Urinary bladder (tissue), 4 donors: Measurements from ENCODE around the gene IQGAP1. TPM values are rescaled to one million over a fixed set of nuclear protein-coding genes. Genes with fewer than 3 reads are reported as not detected.

ENCODE experiments used
- DNase-seq: peaks from one replicate; pipeline ENCODE4 v3.0.0-alpha.2; 2015; ENCODE audit errors: extremely low spot score
- H3K27ac ChIP-seq: one replicate; pipeline ENCODE4 v1.5.1; 2013; ENCODE audit warnings: low read depth, mild to moderate bottlenecking, moderate library complexity
- H3K36me3 ChIP-seq: one replicate; pipeline ENCODE4 v1.6.1; 2013; ENCODE audit warnings: mild to moderate bottlenecking, moderate library complexity; ENCODE audit not compliant: insufficient read depth
- H3K4me1 ChIP-seq: one replicate; pipeline ENCODE4 v1.6.1; 2013; ENCODE audit warnings: mild to moderate bottlenecking, moderate library complexity; ENCODE audit not compliant: insufficient read depth
- H3K4me3 ChIP-seq: one replicate; pipeline ENCODE4 v1.5.1; 2013; ENCODE audit warnings: low read depth, low read length
- WGBS: extraction: QIAGEN DNeasy Blood & Tissue Kit; methylation state at CpG from one replicate; pipeline ENCODE4 v1.1.7; 2013; 5-methylcytosine and 5-hydroxymethylcytosine counted together
- polyA plus RNA-seq: library from polyadenylated mRNA; stranded (reverse); fragments of 200-250 nt; gene quantifications from one replicate; pipeline ENCODE4 v1.2.3, GENCODE V29; 2013
- total RNA-seq: library from RNA; depleted of rRNA; stranded (reverse); fragments of >200 nt; gene quantifications from one replicate; pipeline ENCODE4 v1.2.3, GENCODE V29; 2014
- donor health status: healthy with polysubstance abuse.
- donor health status: healthy.

IQGAP1 gene
- total and polyA plus RNA-seq, 2 donors: 147 to 257 TPM

DNA sequence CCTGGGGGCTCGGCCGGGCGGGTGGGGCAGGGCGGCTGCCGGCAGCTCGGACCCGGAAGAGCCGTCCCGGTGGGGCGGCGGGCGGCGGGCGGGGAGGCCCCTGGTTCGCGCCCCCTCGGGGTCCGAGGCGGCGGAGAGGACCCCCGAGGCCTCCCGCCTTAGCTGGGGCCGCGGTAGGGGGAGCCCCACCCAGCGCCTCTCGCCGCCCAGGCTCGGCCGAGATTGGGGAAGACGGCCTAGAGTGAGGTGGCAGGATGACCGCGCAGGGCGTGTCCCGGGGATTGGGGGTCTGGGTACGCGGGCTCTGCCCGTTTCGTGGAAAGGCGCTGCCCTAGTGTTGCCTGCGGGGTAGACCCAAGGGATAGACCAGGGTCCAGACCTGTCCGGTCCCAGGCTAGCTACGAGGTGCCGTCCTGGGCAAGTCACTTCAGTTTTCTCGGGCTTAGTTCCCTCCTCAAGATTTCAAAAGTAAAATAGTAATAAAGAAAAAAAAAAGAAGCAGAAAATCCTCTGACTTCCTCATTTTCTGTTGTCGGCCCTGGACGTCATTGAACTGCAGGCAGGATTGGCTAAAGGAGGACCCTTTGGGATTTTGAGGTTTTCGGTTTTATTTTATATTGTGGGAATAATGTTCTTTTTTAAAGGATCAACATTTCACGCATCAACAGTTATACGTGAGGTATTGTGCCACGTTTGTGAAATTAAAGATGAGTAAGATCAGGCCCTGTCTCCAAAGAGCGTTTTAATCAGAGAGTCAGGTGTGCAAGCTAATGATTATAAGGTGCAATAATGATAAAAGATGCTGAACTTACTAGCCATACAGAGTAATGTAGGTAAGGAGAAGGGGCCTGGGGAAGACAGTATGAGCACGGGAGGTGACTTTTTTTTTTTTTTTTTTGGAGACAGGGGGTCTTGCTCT is 679 bp downstream of the IQGAP1 start:
- 2% methylated on average over 52 of the region's 52 CpGs for WGBS
- Histone ChIP-seq H3K27ac (peak overlapping the region; percentile 99), H3K4me1 (peaks cover 1% of the 10 kb centered on the region), H3K36me3 (no peaks in the 10 kb centered on the region), H3K4me3 (peak overlapping the region; percentile 83)
- DNase-seq: no peak

DNA sequence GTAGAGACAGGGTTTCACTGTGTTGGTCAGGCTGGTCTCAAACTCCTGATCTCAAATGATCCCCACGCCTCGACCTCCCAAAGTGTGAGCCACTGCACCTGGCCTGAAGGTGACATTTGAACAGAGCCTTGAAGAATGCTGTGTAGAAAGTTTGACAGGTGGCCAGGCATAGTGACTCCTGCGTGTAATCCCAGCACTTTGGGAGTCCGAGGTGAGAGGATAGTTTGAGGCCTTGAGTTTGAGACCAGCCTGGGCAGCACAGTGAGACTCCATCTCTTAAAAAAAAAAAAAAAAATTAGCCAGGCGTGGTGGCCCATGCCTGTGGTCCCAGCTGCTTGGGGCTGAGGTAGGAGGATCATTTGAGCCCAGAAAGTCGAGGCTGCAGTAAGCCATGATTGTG is 1.5 kb downstream of the IQGAP1 start:
- WGBS: 60% methylated on average over 6 of the region's 6 CpGs
- no peak for DNase-seq

DNA sequence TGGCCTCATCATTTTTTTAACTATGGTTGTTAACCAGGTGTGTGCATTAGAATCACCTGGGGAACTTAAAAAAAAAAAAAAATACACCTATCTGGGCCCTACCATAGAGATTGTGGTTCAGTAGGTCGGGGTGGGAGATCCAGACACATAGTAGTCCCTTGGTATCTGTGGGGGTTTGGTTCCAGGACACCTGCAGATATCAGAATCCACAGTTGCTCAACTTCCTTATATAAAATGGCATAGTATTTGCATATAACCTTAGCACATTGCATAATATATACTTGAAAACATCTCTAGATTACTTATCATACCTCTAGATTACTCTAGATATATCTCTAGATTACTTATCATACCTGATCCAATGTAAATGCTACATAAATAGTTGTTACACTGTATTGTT is 5.0 kb downstream of the IQGAP1 start:
- 85% methylated on average over 1 of the region's 1 CpG for WGBS
- Histone ChIP-seq H3K4me3 (no peak overlapping the region), H3K27ac (no peak overlapping the region), H3K36me3 (no peaks in the 10 kb centered on the region), H3K4me1 (peaks cover 1% of the 10 kb centered on the region)
- no peak for DNase-seq

More for the DNA sequence above, 1.5 kb downstream of the IQGAP1 start:
- Histone ChIP-seq H3K4me1 (peaks cover 1% of the 10 kb centered on the region), H3K36me3 (no peaks in the 10 kb centered on the region), H3K4me3 (peak overlapping the region; percentile 83), H3K27ac (no peak overlapping the region)

DNA sequence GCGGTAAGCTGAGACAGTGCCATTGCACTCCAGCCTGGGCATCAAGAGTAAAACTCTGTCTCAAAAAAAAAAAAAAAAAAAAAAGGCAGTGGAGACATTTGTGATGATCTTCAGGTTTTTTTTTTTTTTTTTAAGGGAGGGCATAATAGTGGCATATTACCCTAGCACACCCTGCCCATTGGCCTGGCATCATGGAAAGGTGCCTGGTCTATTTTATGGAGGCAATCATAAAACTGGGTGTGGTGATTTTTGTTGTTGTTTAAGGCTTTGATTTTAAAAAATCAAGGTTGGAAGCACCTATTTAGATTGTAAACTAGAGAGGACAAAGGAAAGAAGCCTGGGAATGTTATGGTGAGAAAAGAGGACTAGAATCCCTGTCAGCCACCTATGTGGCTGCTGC is 6.0 kb downstream of the IQGAP1 start:
- Histone ChIP-seq H3K36me3 (no peaks in the 10 kb centered on the region), H3K4me1 (peaks cover 1% of the 10 kb centered on the region), H3K27ac (no peak overlapping the region), H3K4me3 (no peak overlapping the region)
- DNase-seq: no peak
- WGBS: 100% methylated on average over 1 of the region's 1 CpG

DNA sequence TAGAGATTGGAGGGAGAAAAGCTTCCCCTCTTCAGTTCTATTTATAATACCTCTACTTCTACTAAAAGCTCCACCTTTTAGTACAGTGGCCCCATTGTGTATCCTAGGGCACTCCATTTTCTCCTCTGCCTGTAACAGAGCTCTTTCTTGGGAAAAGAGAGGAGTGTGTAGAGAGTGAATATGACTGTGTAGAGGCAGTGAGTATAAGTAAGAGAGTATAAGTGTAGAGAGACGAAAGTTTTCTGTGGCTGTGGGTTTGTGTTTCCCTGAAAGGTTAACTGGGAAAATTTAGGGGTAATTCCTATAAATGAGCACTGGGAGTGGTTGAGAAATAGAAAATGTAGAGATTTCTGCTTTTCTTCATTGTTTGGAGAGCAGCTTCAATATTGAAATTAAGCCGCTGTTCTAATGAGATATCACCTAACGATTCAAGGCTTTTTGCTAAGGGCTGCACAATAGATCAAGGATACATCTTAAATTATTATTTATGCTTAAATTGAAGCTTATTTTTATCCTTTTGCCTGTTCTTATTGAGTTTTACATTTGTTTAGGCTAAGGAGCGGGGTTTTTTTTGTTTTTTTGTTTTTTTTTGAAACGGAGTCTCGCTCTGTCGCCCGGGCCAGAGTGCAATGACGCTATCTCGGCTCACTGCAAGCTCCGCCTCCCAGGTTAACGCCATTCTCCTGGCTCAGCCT is 6.9 kb downstream of the IQGAP1 start:
- H3K4me3 ChIP-seq: no peak overlapping the region
- no peaks in the 10 kb centered on the region for H3K36me3 ChIP-seq
- DNase-seq: no peak
- H3K4me1 ChIP-seq: peaks cover 1% of the 10 kb centered on the region
- H3K27ac ChIP-seq: peak overlapping the region; percentile 50
- WGBS: 96% methylated on average over 12 of the region's 12 CpGs

DNA sequence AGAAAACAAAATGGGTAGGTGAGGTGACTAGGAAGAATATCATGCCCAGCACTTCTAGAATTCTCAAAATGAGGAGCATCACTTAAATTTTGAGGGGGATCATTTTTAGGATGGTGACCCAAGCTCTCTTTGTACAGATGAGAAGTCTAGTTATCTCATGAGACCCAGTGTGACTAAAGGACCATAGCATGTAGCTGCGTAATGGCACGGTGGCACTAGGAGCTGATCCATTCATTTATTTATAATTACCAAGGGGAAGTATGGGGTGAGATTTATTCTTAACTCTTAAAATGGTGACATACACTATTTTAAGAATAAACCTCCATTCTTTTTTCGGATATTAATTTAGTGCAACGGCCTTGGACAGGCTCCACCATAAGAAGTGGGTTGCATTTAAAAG is 8.3 kb downstream of the IQGAP1 start:
- no peak for DNase-seq

DNA sequence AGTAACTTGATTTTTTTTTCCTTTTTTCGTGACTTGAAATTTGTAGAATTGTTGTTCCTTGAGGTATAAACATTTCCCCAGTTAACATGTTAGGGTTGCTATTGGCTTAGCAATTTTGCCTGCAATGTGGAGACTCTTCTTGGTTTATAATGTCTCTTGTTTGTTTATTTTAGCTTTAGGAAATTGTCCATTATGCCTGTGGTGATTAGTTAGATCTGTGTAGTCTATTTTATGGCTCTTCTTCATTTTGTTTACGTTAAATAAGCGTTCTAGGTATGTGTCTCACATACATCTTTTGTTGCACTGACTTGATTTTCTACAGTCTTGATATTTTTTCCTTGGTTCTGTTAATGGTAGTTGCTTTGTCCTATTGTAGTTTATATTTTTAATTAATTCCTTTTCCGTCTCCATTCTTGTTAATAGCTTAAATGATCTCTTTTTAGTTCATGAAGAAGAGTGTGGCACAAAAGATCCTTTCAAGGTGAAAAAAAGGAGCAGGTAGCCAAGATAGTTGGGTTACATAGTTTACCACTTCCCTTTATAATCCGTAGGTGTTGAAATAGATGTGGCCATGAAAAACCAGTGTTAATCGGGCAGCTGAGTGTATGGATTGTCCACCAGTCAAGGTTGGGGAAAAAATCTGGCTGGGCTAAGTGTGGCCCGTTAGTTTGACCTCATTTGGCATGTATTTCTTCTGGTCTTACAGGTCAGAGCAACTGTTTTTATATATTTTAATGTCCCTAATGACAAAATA is 12.1 kb downstream of the IQGAP1 start:
- H3K36me3 ChIP-seq: no peaks in the 10 kb centered on the region
- peak overlapping the region; percentile 93 for H3K27ac ChIP-seq
- 47% methylated on average over 7 of the region's 7 CpGs for WGBS
- no peak for DNase-seq
- peak overlapping the region; percentile 1 for H3K4me3 ChIP-seq
- peaks cover 2% of the 10 kb centered on the region for H3K4me1 ChIP-seq

More for the DNA sequence above, 8.3 kb downstream of the IQGAP1 start:
- Histone ChIP-seq H3K4me3 (no peak overlapping the region), H3K4me1 (peaks cover 1% of the 10 kb centered on the region), H3K27ac (no peak overlapping the region), H3K36me3 (no peaks in the 10 kb centered on the region)
- WGBS: 79% methylated on average over 4 of the region's 4 CpGs

DNA sequence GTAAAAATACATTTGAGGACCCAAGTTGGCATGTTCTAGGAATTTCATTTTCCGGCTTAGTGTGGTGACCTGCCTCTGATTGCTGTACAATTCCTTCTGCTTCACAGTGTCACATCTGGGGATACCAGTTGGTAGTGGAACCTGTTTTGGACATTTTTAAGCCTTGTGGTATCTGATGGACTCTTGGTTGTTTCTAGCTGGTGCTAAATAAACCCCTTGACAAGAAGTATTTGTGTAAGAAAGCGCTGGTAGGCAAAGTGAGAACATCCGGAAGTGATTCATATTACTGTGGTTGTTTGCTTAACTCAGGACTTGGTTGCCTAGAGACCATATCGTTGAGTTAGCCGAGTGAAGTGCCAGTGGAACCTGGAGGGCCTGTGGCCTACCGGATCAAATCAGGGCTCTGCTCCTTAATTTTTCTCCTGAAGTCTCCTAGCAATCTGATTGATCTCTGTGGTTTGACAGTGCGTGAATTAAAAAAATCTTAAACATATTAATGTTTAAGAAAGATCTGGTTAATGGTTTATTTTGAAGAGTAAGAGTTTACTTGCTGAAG is 12.8 kb downstream of the IQGAP1 start:
- DNase-seq: peak; percentile 90
- H3K27ac ChIP-seq: peak overlapping the region; percentile 93
- H3K4me3 ChIP-seq: peak overlapping the region; percentile 1
- peaks cover 2% of the 10 kb centered on the region for H3K4me1 ChIP-seq
- WGBS: 9% methylated on average over 7 of the region's 7 CpGs
- H3K36me3 ChIP-seq: no peaks in the 10 kb centered on the region

DNA sequence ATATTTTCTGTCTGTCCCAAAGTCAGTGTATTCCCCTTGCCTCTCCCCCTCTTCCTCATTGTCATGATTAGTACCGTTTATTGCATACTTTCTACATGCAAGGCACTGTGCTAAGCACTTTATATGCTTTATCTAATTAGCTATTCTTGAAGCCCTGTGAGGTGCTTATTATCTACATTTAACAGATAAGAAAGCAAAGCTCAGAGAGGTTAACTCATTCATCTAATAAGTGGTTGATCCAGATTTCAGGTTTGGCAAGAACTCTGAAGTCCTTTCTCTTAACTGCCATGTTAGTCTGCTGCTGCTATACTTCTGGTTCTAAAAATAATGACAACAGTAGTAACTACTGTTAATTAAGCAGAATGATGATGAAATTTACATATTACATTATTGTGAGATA is 13.5 kb downstream of the IQGAP1 start:
- no peaks in the 10 kb centered on the region for H3K36me3 ChIP-seq
- 17% methylated on average over 1 of the region's 1 CpG for WGBS
- DNase-seq: no peak
- H3K4me1 ChIP-seq: peaks cover 2% of the 10 kb centered on the region
- H3K27ac ChIP-seq: peak overlapping the region; percentile 77
- no peak overlapping the region for H3K4me3 ChIP-seq

DNA sequence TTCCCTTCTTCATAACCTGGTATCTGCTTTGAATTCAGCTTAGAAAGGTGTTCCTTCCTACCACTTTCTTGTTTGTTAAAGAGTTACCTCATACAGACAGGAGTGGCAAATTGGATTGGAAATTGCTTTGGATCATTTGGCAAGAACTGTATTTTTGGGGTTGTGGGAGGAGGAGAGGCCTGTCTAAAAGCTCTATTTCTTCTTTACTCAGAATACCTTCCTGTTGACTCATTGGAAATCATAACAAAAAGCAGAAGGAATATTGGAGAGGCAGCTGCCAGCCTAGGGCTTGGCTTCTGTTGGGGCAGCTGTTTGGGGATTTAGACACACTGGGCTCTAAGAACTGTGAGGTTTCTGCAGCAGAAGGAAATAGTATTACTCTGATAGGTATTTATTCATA is 14.2 kb downstream of the IQGAP1 start:
- peaks cover 2% of the 10 kb centered on the region for H3K4me1 ChIP-seq
- no peak overlapping the region for H3K4me3 ChIP-seq
- peak overlapping the region; percentile 83 for H3K27ac ChIP-seq
- no peaks in the 10 kb centered on the region for H3K36me3 ChIP-seq
- DNase-seq: no peak

DNA sequence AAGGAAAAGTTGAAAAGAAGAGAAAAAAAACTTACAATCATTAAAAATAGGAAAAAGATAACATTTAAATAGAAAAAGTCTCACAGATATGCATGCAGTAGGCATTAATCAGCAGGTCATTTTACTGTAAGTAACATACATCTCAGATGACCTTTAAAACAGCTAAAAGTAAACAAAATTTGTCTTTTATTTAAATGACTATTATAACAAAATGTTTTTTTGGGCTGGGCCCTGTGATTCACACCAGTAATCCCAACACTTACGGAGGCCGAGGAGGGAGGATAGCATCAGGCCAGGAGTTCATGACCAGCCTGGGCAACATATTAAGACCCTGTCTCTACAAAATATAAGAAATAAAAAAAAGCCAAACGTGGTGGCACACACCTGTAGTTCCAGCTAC is 14.7 kb downstream of the IQGAP1 start:
- H3K4me1 ChIP-seq: peaks cover 2% of the 10 kb centered on the region
- no peak for DNase-seq
- no peak overlapping the region for H3K4me3 ChIP-seq
- H3K36me3 ChIP-seq: no peaks in the 10 kb centered on the region
- 60% methylated on average over 3 of the region's 3 CpGs for WGBS
- H3K27ac ChIP-seq: peak overlapping the region; percentile 83

DNA sequence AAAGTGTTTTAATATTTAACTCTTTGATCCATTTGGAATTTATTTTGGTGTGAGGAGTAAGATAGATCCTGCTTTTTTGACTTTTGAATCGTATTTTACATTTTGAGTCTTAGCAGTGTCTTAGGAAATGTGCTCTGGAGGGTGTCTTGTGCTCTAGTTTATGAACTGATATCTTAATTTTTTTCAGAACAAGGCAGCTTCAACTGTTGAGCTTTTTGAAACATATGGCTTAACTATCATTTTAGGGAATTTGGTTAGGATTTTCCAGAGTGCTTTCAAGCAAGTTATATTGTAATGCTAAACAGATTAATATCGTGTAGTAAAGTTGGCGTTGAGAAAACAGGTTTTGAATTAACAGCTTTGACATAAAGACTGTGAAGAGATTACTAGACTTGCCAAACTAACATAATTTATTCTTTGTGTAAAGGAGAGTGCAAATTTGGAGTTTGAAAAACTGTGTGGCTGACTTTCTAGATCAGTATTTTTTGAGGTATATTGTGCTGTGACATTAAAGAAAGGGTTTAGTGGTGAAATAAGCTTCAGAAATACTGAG is 17.1 kb downstream of the IQGAP1 start:
- H3K4me1 ChIP-seq: peaks cover 2% of the 10 kb centered on the region
- DNase-seq: no peak

DNA sequence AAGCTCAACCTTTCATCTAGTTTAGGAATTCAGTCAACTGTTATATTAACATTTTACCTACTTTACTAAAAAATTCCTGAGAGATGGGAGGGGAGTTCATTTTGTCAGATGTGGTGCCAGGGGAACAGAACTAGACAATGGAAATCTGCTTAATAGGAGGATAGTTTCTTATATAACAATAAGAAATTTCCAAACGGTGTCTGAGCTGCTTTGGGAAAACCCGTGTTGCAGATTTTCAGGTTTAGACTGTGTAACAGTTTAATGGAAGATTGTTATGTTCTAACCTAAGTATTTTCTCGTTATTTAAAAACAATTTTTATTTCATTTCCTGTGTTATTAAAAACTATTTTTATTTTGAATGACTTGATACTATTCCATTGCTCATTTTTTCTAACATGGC is 19.3 kb downstream of the IQGAP1 start:
- 52% methylated on average over 3 of the region's 3 CpGs for WGBS
- Histone ChIP-seq H3K4me3 (no peak overlapping the region), H3K27ac (no peak overlapping the region), H3K36me3 (no peaks in the 10 kb centered on the region), H3K4me1 (no peaks in the 10 kb centered on the region)
- DNase-seq: no peak

More for the DNA sequence above, 17.1 kb downstream of the IQGAP1 start:
- Histone ChIP-seq H3K27ac (peak overlapping the region; percentile 10), H3K36me3 (no peaks in the 10 kb centered on the region), H3K4me3 (no peak overlapping the region)
- 29% methylated on average over 3 of the region's 3 CpGs for WGBS
